ENCODE measurements around the gene TAAR5.
"Not testable (repeated sequence)": the region's sequence is repeated elsewhere in the genome, so short reads cannot be mapped to it uniquely, and the experiment has no call there.

TAAR5 gene

DNA sequence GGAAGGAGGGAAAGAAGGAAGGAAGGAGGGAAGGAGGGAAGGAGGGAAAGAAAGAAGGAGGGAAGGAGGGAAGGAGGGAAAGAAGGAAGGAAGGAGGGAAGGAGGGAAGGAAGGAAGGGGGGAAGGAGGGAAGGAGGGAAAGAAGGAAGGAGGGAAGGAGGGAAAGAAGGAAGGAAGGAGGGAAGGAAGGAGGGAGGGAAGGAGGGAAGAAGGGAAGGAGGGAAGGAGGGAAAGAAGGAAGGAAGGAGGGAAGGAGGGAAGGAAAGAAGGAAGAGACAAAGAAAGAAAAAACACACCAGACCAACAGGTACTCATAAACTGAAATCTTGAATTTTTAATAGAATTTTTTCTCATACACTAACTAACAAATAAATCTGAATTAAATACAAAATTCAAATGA, 11.4 kb upstream of the TAAR5 start:
- not testable (repeated sequence) for H3K27ac Mint-ChIP-seq; H3K4me3 Mint-ChIP-seq; H3K4me1 Mint-ChIP-seq (ENCODE audit: low read depth)

DNA sequence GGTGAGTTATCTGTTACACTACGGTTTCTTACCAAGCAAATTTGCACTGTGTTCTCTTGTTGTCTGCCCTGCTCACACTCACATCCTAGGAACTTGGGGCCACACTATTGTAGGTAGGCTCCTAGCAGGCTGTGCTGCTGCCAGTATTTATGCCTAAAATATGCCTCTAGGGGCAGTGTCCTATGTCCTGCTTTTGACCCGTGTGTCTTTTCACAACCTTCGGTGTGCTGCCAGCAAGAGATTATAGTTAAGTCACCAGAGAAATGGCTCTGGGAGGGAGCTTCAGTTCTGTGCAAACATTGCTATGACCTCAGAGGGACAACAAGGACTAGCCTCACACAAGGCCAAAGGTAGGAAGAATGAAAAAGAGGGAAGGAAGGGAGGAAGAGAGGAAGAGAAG, 8.9 kb upstream of the TAAR5 start:
- H3K27me3 Mint-ChIP-seq = peaks cover 23% of the 10 kb centered on the region
- no peaks in the 10 kb centered on the region for H3K4me1 Mint-ChIP-seq (ENCODE audit: low read depth)
- H3K27ac Mint-ChIP-seq = no peak overlapping the region
- H3K9me3 Mint-ChIP-seq = no peaks in the 10 kb centered on the region
- no peaks in the 10 kb centered on the region for H3K36me3 Mint-ChIP-seq (ENCODE audit: low read depth)
- no peak for DNase-seq
- no peak overlapping the region for H3K4me3 Mint-ChIP-seq

More for the DNA sequence above, 11.4 kb upstream of the TAAR5 start:
- not testable (repeated sequence) for H3K36me3 Mint-ChIP-seq (ENCODE audit: low read depth); H3K9me3 Mint-ChIP-seq; DNase-seq
- H3K27me3 Mint-ChIP-seq = peaks cover 20% of the 10 kb centered on the region

DNA sequence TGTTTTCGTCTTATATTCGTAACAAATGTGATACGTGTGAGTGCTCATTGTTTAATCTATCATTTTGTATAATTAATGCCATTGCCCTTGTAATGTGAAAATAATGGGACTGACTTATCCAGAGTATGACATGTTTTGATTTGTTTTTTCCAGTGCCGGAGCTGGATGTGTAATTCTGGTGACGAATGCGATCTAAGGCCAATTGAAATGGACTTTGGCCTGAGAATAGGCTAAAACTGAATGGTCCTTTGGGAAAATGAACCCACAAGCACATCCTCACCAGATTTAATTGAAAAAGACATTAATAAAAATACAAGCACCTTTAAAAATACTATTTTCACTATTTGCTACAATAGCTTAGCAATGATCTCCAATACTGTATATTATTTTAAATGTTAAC, 6.7 kb upstream of the TAAR5 start:
- Mint-ChIP-seq H3K4me1 (ENCODE audit: low read depth) (no peaks in the 10 kb centered on the region), H3K27ac (no peak overlapping the region), H3K36me3 (ENCODE audit: low read depth) (no peaks in the 10 kb centered on the region), H3K9me3 (no peaks in the 10 kb centered on the region), H3K4me3 (no peak overlapping the region), H3K27me3 (peaks cover 31% of the 10 kb centered on the region)
- DNase-seq = no peak

DNA sequence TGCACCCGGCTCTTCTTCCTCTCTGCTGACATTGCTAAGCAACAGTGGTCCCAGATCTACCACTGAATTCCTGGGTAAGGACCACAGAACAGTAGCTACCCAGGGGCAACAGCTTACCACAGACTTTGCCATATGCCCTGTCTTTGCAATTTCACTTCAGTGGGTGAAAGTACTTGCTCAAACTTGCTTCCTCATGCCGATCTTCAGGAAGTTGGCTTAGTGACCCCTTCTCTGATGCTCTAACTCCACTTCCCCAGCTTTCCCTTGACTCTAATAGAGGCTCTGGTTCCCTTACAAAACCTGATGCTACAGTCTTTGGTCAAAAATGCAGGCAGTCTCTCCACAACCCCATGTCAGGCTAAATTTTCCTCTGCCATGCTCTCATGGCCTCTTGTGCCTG, 3.3 kb upstream of the TAAR5 start:
- Mint-ChIP-seq H3K36me3 (ENCODE audit: low read depth) (no peaks in the 10 kb centered on the region), H3K27me3 (peaks cover 26% of the 10 kb centered on the region), H3K4me3 (no peak overlapping the region), H3K27ac (no peak overlapping the region), H3K4me1 (ENCODE audit: low read depth) (no peaks in the 10 kb centered on the region), H3K9me3 (no peaks in the 10 kb centered on the region)
- no peak for DNase-seq

DNA sequence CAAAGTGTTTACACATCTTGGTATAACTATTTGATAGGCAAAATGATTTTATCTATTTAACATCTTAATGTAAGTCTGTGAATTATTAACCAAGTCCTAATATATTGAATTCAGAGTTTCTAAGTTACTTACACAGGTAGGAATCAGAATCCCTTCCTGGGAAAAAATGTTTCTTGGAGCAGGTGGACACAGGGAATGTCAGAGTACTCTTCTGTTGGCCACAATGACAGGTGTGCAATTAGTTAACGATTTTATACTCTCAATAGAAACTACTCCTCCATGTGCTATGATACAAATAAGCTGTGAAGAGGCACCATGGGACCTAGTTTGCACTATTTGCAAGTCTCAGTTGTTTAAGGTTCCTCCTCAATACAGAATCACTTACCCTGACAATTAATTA, 821 bp upstream of the TAAR5 start:
- Mint-ChIP-seq H3K4me3 (no peak overlapping the region), H3K36me3 (ENCODE audit: low read depth) (no peaks in the 10 kb centered on the region), H3K27ac (no peak overlapping the region), H3K9me3 (no peaks in the 10 kb centered on the region), H3K27me3 (peaks cover 29% of the 10 kb centered on the region), H3K4me1 (ENCODE audit: low read depth) (no peaks in the 10 kb centered on the region)
- DNase-seq = no peak

DNA sequence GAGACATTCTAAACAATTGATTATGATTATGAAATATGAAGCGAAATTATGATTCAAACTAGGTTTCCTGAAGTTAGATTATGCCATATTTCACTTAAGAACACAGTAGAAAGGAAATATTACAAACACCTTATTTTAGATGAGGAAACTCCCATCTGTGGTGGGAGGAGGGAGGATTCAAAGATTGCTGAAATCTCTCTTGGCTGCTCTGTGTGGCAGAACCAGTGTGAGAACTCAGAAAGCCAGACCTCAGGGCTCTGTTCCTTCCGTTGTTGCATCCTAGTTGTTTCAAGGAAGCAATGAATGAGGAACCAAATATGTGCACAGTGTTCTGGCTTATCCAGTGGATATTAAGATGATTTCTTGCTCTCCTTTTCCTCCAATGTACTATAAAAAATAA, 2.1 kb downstream of the TAAR5 start:
- Mint-ChIP-seq H3K36me3 (ENCODE audit: low read depth) (no peaks in the 10 kb centered on the region), H3K4me1 (ENCODE audit: low read depth) (no peaks in the 10 kb centered on the region), H3K27ac (no peak overlapping the region), H3K27me3 (peaks cover 14% of the 10 kb centered on the region), H3K4me3 (no peak overlapping the region), H3K9me3 (no peaks in the 10 kb centered on the region)
- DNase-seq = no peak

DNA sequence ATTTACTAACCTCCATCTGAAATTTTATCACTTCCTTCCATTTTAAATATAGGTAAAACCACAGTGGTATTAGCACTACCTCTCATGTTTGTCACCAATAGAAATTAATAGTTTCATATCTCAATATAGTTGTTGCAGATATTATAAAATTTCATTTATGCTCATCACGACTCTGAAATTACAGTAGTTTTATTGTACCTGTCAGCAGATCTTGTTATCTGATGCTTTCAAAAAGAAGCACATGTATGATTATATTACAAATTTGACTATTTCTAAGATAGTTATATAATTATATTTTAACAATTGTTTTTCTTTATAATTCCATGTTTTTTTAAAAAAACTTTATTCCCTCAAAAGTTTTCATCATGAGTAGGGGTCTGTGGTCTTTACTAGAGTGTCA, 4.8 kb downstream of the TAAR5 start:
- H3K4me3 Mint-ChIP-seq = no peak overlapping the region
- no peak overlapping the region for H3K27ac Mint-ChIP-seq
- no peaks in the 10 kb centered on the region for H3K4me1 Mint-ChIP-seq (ENCODE audit: low read depth)
- no peaks in the 10 kb centered on the region for H3K9me3 Mint-ChIP-seq
- no peak for DNase-seq
- H3K27me3 Mint-ChIP-seq = peaks cover 14% of the 10 kb centered on the region
- no peaks in the 10 kb centered on the region for H3K36me3 Mint-ChIP-seq (ENCODE audit: low read depth)

DNA sequence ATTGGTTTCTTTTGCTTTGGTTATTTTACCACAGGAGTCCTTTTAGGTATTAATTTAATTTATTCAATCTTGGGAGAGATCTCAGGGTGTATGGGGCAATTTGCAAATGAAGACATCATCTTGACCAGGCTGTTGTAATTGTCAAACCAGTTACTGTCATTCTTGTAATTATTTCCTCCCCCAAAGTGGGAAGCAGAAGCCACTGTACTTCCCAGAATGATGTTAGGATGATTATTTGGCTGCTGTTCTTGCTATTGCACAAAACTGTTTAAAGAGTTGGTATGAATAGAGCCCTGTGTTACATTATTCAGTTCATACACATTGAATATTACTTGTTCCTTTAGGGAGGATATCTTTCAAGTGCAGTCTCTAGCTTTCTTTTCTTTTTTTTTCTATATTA, 17.8 kb downstream of the TAAR5 start:
- H3K36me3 Mint-ChIP-seq (ENCODE audit: low read depth) = no peaks in the 10 kb centered on the region
- H3K4me3 Mint-ChIP-seq = no peak overlapping the region
- no peak overlapping the region for H3K27ac Mint-ChIP-seq
- H3K9me3 Mint-ChIP-seq = no peaks in the 10 kb centered on the region
- H3K4me1 Mint-ChIP-seq (ENCODE audit: low read depth) = no peaks in the 10 kb centered on the region
- DNase-seq = no peak
- peaks cover 39% of the 10 kb centered on the region for H3K27me3 Mint-ChIP-seq

DNA sequence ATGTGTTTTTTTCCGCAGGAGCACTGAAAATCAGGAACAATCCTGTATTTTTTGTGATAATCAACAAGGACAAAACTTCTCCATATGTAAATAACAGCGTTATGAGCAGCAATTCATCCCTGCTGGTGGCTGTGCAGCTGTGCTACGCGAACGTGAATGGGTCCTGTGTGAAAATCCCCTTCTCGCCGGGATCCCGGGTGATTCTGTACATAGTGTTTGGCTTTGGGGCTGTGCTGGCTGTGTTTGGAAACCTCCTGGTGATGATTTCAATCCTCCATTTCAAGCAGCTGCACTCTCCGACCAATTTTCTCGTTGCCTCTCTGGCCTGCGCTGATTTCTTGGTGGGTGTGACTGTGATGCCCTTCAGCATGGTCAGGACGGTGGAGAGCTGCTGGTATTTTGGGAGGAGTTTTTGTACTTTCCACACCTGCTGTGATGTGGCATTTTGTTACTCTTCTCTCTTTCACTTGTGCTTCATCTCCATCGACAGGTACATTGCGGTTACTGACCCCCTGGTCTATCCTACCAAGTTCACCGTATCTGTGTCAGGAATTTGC, 19.2 kb downstream of the TAAR5 start, which contains the start of gene TAAR6:
TAAR6 (plus strand) TSS at position 102 of the 557 bp plus-strand sequence; CDS start at position 102, 0 bp downstream.
- no peak for DNase-seq
- H3K4me1 Mint-ChIP-seq (ENCODE audit: low read depth) = no peaks in the 10 kb centered on the region
- no peaks in the 10 kb centered on the region for H3K9me3 Mint-ChIP-seq
- no peak within 1 kb of the TSS for H3K4me3 Mint-ChIP-seq
- no peaks in the 10 kb centered on the region for H3K36me3 Mint-ChIP-seq (ENCODE audit: low read depth)
- H3K27me3 Mint-ChIP-seq = peaks cover 34% of the 10 kb centered on the region
- H3K27ac Mint-ChIP-seq = no peak within 1 kb of the TSS

DNA sequence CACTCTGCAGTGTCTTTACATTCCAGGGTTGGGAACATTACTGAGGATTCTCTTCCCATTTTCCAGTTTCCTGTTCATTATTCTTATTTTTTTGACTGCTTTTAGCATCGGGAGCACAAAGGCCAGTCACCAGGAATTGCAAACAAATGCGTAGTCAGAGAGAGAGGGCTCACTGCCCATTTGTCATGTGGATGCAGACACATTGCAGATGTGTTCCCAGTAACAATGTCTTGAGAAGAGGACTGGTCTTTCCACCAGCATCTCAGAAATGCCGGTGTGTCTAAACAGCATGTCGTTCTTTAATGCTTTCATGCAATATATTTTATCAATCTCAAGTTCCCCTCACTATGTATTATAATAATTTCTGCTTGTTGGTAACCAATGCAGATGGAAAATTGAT, 20.4 kb downstream of the TAAR5 start:
- Mint-ChIP-seq H3K4me1 (ENCODE audit: low read depth) (no peaks in the 10 kb centered on the region), H3K27me3 (peaks cover 36% of the 10 kb centered on the region), H3K36me3 (ENCODE audit: low read depth) (no peaks in the 10 kb centered on the region), H3K4me3 (no peak overlapping the region), H3K9me3 (no peaks in the 10 kb centered on the region), H3K27ac (no peak overlapping the region)
- no peak for DNase-seq

DNA sequence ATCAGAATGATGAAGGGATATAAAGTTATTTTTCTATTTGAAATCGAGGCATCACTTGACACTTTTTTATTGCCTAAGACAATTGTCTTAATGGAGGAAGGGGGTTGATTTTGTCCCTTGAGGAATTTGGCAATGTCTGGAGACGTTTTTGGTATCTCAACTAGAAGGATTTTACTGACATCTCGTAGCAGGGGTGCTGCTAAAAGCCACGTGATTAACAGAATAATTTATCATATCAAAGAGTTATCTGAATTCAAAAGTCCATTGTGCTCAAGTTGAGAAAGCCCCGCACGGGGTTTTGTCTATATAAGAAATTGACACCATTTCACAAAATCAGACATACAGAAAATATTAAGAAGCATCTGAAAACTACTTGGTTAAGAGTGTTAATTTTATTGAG, 20.9 kb downstream of the TAAR5 start:
- Mint-ChIP-seq H3K4me3 (no peak overlapping the region), H3K27ac (no peak overlapping the region), H3K27me3 (peaks cover 38% of the 10 kb centered on the region), H3K36me3 (ENCODE audit: low read depth) (no peaks in the 10 kb centered on the region), H3K9me3 (no peaks in the 10 kb centered on the region), H3K4me1 (ENCODE audit: low read depth) (no peaks in the 10 kb centered on the region)
- DNase-seq = no peak

DNA sequence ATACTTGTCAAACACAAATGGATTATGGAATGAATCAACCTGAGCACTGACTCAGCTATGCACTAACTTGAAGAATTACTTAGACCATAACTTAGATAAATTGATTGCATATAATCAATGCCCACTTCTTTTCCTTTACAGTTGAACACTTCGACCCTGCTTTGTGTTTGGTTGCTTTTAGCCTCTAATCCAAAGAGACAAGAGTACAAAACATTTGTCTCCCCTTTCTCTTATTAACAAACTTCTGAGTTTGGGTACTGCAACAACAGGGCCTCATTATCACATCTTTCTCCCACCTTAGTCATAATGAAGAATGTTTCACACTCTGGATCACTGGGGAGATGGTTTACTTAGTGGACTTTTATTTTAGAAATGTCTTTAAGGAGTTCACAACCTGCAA, 22.0 kb downstream of the TAAR5 start:
- Mint-ChIP-seq H3K9me3 (no peaks in the 10 kb centered on the region), H3K4me1 (ENCODE audit: low read depth) (no peaks in the 10 kb centered on the region), H3K27ac (no peak overlapping the region), H3K4me3 (no peak overlapping the region), H3K27me3 (peaks cover 33% of the 10 kb centered on the region), H3K36me3 (ENCODE audit: low read depth) (no peaks in the 10 kb centered on the region)
- DNase-seq = no peak

DNA sequence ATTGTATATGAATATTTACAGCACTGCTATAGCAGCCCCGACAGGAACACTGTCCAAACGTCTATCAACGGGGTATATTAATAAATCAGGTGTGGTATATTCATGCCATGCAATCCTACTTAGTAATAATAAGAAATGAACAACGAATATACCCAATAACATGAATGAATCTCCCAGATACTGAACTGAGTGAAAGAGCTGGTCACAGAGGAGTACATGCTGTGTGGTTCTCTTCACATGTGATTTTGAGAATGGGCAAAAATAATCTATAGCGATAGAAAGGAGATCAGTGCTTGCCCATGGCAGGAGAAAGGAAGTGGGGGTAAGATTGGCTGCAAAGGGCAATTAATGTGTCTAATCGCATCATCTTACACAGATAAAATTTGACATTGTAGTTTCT, 23.1 kb downstream of the TAAR5 start:
- H3K4me3 Mint-ChIP-seq = no peak overlapping the region
- no peak for DNase-seq

DNA sequence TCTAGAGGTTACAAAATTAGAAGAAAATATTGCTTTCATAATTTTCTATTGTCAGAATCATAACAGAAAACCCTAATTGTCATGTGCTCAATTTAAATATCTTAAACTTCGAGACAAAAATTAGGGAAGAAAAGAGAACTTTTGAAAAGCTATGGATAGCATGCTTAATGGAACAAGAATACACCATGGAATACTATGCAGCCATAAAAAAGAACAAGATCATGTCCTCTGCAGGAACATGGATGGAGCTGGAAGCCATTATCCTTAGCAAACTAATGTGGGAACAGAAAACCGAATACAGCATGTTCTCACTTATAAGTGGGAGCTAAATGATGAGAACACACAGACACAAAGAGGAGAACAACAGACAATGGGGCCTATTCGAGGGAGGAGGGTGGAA, 29.5 kb downstream of the TAAR5 start:
- H3K36me3 Mint-ChIP-seq (ENCODE audit: low read depth); H3K9me3 Mint-ChIP-seq; H3K4me1 Mint-ChIP-seq (ENCODE audit: low read depth); DNase-seq; H3K4me3 Mint-ChIP-seq; H3K27ac Mint-ChIP-seq: not testable (repeated sequence)
- peaks cover 37% of the 10 kb centered on the region for H3K27me3 Mint-ChIP-seq

More for the DNA sequence above, 23.1 kb downstream of the TAAR5 start:
- Mint-ChIP-seq H3K27ac (no peak overlapping the region), H3K27me3 (peaks cover 25% of the 10 kb centered on the region), H3K9me3 (no peaks in the 10 kb centered on the region), H3K4me1 (ENCODE audit: low read depth) (no peaks in the 10 kb centered on the region), H3K36me3 (ENCODE audit: low read depth) (no peaks in the 10 kb centered on the region)

DNA sequence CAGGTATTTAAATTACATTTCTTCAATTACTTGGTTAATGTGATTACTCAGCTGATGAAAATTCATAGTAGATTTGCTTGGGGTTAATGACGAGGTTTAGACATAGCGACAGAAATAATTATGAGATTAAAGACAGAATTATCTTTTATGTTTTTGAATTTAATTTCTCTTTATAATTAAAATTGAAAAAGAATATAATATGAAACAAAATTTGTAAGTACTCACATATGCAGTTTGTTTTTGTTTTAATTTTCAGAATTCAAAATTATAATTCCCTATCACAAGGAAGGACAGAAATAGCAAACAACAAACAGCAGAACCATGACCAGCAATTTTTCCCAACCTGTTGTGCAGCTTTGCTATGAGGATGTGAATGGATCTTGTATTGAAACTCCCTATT, 37.2 kb downstream of the TAAR5 start, which contains the start of gene TAAR8:
TAAR8 (plus strand) TSS at position 301 of the 400 bp plus-strand sequence; CDS start at position 322, 21 bp downstream.
- no peaks in the 10 kb centered on the region for H3K9me3 Mint-ChIP-seq
- no peaks in the 10 kb centered on the region for H3K36me3 Mint-ChIP-seq (ENCODE audit: low read depth)
- DNase-seq = no peak
- H3K27me3 Mint-ChIP-seq = peaks cover 40% of the 10 kb centered on the region
- H3K4me3 Mint-ChIP-seq = no peak within 1 kb of the TSS
- no peaks in the 10 kb centered on the region for H3K4me1 Mint-ChIP-seq (ENCODE audit: low read depth)
- no peak within 1 kb of the TSS for H3K27ac Mint-ChIP-seq

DNA sequence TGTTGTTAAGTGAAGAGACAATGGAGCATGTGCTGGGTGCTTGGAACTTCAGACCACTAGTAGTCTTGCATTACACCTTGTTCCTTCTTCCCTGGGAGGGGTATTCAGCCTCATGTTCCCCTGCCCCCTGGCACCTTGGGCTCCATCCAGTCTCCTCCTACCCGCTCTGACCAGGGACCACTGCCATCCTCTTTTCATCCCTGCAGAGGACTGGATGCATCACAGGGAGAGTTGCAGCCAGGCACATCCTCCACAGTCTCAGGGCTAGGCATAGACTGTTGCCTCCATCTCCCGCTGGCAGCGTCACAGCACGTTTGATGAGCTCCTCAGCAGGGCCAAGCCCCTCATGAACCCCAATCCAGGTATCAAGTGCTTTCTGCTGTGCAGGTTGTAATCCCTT, 38.3 kb downstream of the TAAR5 start:
- Mint-ChIP-seq H3K27me3 (peaks cover 30% of the 10 kb centered on the region), H3K27ac (no peak overlapping the region)

More for the DNA sequence above, 38.3 kb downstream of the TAAR5 start:
- no peaks in the 10 kb centered on the region for H3K36me3 Mint-ChIP-seq (ENCODE audit: low read depth)
- DNase-seq = no peak
- no peak overlapping the region for H3K4me3 Mint-ChIP-seq
- no peaks in the 10 kb centered on the region for H3K9me3 Mint-ChIP-seq
- no peaks in the 10 kb centered on the region for H3K4me1 Mint-ChIP-seq (ENCODE audit: low read depth)

Measured in activated T-cell treated with anti-CD3 and anti-CD28 coated beads, Interleukin-2, amount 50 U/mL, for 24 hours (primary cell).